GM21825 (cell line): ENCODE results near the gene GRM7.

Experiments used
- ATAC-seq: cut with Tn5 transposase; IDR thresholded peaks from one replicate; pipeline ENCODE4 v1.9.1; 2021; ENCODE audit warnings: mild to moderate bottlenecking, moderate library complexity; ENCODE audit not compliant: unreplicated experiment

Gene GRM7

GRCh38 chr3:7630351-7630911, 769.5 kb downstream of the GRM7 start:
- ATAC-seq: no peak

GRCh38 chr3:7630925-7631324, 770.0 kb downstream of the GRM7 start:
- ATAC-seq: no peak

- ATAC-seq: no peak
Measured at GRCh38 chr3:7632305-7632704, 771.4 kb downstream of the GRM7 start.

- no peak for ATAC-seq
Measured at GRCh38 chr3:7637694-7638093, 776.8 kb downstream of the GRM7 start.

- ATAC-seq: no peak
Measured at GRCh38 chr3:7638103-7638502, 777.2 kb downstream of the GRM7 start.

- no peak for ATAC-seq
Measured at GRCh38 chr3:7640787-7641186, 779.9 kb downstream of the GRM7 start.

- no peak for ATAC-seq
Measured at GRCh38 chr3:7646851-7647250, 785.9 kb downstream of the GRM7 start.

- no peak for ATAC-seq
Measured at GRCh38 chr3:7650466-7650865, 789.6 kb downstream of the GRM7 start.

GRCh38 chr3:7651274-7651673, 790.4 kb downstream of the GRM7 start:
- no peak for ATAC-seq

- ATAC-seq: no peak
Measured at GRCh38 chr3:7657214-7658112, 796.5 kb downstream of the GRM7 start.

GRCh38 chr3:7658294-7658693, 797.4 kb downstream of the GRM7 start:
- ATAC-seq: no peak

GRCh38 chr3:7659079-7659478, 798.2 kb downstream of the GRM7 start:
- ATAC-seq: no peak

GRCh38 chr3:7663771-7664170, 802.9 kb downstream of the GRM7 start:
- no peak for ATAC-seq

- no peak for ATAC-seq
Measured at GRCh38 chr3:7667774-7668173, 806.9 kb downstream of the GRM7 start.

GRCh38 chr3:7669641-7670040, 808.7 kb downstream of the GRM7 start:
- ATAC-seq: no peak

- ATAC-seq: no peak
Measured at GRCh38 chr3:7678521-7678920, 817.6 kb downstream of the GRM7 start.

- no peak for ATAC-seq
Measured at GRCh38 chr3:7682822-7683229, 821.9 kb downstream of the GRM7 start.

GRCh38 chr3:7683426-7683825, 822.5 kb downstream of the GRM7 start:
- ATAC-seq: no peak

- ATAC-seq: no peak
Measured at GRCh38 chr3:7684182-7684715, 823.3 kb downstream of the GRM7 start.

- no peak for ATAC-seq
Measured at GRCh38 chr3:7687428-7688147, 826.7 kb downstream of the GRM7 start.

- no peak for ATAC-seq
Measured at GRCh38 chr3:7692866-7693265, 832.0 kb downstream of the GRM7 start.

- ATAC-seq: no peak
Measured at GRCh38 chr3:7693976-7694375, 833.1 kb downstream of the GRM7 start.
